GM12875 (cell line): ENCODE measurements around the gene ELL.
"Not testable (repeated sequence)": the region's sequence is repeated elsewhere in the genome, so short reads cannot be mapped to it uniquely, and the experiment has no call there.

Experiments used
- H3K4me3 ChIP-seq: one replicate; pipeline ENCODE4 v1.5.1; 2011; ENCODE audit warnings: low read depth, low read length, control low read depth
- CTCF ChIP-seq: IDR thresholded peaks from 2 replicates; pipeline ENCODE4 v1.5.1; 2011; ENCODE audit warnings: low read depth, mild to moderate bottlenecking, control low read depth, inconsistent platforms, low read length, moderate library complexity, borderline replicate concordance; ENCODE audit not compliant: insufficient read depth

Gene ELL

GRCh38 chr19:18541258-18541991, 19.6 kb upstream of the ELL start:
- no peak for TF ChIP-seq CTCF
- no peak overlapping the region for H3K4me3 ChIP-seq

- not testable (repeated sequence) for H3K4me3 ChIP-seq
These were observed 18.3 kb upstream of the ELL start for GRCh38 chr19:18540200-18540599.

GRCh38 chr19:18539372-18539771, 17.5 kb upstream of the ELL start:
- TF ChIP-seq CTCF, result no peak
- no peak overlapping the region for H3K4me3 ChIP-seq

- H3K4me3 ChIP-seq, result no peak overlapping the region
- no peak for TF ChIP-seq CTCF
These were observed 16.2 kb upstream of the ELL start for GRCh38 chr19:18538115-18538514.

- H3K4me3 ChIP-seq, result no peak overlapping the region
- TF ChIP-seq CTCF, result no peak
These were observed 15.6 kb upstream of the ELL start for GRCh38 chr19:18537431-18537830.

- no peak overlapping the region for H3K4me3 ChIP-seq
- no peak for TF ChIP-seq CTCF
These were observed 14.6 kb upstream of the ELL start for GRCh38 chr19:18536475-18536874.

GRCh38 chr19:18533058-18533457, 11.2 kb upstream of the ELL start:
- TF ChIP-seq CTCF, result no peak

More at GRCh38 chr19:18533058-18533457, 11.2 kb upstream of the ELL start:
- H3K4me3 ChIP-seq, result no peak overlapping the region
